GM10248 (cell line): ENCODE measurements around the gene TERB1.

Source experiments
- CTCF ChIA-PET: fragments of 300-600 bp; sonication (Branson Sonifier 250); formaldehyde crosslinking; extraction: SDS; loops from one replicate; lab custom pipeline; 2021; ENCODE audit warnings: antibody characterized with exemption; lab: Yijun Ruan, JAX
- POLR2A ChIA-PET: fragments of 350-650 bp; sonication (Branson Sonifier 250); formaldehyde crosslinking; extraction: SDS; loops from one replicate; lab custom pipeline; 2020; ENCODE audit warnings: antibody characterized with exemption; lab: Yijun Ruan, JAX
- DNase-seq: peaks from one replicate; pipeline ENCODE4 v3.0.0; 2012; ENCODE audit errors: extremely low spot score
- TF ChIP-seq, protein P1 (sequence below): IDR thresholded peaks from 2 replicates; pipeline ENCODE4 v1.5.1; 2012; ENCODE audit warnings: mild to moderate bottlenecking, low read depth; ENCODE audit errors: extremely low read depth, missing control alignments, control extremely low read depth

The TERB1 gene, protein sequence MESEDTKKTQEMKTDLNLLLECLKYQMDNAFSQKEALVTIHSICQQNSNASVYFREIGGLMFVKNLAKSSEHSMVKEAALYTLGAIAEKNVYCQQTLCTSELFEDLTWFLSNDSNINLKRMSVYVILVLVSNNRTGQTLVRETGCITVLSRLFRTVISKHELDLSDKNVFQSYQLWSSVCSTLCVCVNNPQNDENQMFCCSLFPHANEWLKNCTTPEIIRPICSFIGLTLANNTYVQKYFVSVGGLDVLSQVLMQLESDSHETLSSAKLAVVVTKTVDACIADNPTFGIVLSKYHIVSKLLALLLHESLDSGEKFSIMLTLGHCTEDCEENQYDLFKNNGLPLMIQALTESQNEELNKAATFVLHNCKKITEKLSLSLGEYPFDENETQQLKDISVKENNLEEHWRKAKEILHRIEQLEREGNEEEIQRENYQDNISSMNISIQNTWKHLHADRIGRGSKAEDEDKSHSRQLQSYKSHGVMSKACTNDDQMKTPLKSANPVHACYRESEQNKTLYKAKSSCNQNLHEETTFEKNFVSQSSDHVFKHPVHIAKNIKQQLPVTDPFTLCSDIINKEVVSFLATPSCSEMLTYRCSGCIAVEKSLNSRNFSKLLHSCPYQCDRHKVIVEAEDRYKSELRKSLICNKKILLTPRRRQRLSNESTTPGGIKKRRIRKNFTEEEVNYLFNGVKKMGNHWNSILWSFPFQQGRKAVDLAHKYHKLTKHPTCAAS

DNA sequence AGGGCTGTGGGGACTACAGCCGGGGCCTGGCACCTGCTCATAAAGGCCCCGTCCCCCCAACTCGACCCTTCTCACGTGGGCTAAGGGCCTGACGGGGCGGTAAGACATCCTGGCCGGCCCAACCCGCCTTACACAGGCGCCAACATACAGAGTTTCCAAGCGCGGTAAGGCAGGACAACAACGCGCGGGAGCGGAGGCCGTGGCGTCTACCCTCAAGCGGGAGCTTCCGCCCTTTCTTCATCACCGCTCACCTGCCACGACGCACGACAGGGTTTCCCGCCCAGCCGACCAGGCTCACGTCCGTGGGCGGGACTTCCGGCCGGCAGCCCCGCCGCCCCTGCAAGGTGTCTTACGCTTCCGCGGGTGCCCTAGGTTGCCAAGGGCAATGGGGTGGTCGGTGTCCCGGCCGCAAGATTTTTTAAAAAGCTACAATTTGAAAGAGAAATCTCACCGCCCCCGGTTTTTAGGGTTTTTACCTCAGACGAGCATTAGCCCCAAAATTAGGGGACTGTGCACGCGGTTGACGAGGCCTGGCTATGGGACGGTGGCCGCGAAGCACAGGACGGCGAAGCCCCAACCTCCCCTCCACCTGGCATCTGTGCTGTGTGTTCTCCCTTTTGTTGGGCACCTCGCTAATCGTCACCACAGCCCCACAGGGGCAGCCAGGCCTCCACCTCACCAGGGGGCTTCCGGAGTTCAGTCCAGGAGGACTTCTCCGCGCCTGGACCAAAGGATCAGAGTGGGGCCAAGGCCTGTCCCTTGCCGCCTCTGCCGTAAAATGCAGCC lies at the start of gene TERB1:
TSS of gene TERB1 (minus strand) at position 265 of the 786 bp plus-strand sequence. CDS start 4,786 bp downstream, outside the sequence.
- DNase-seq, result peak; percentile 13
- ChIA-PET POLR2A (no interaction called here), CTCF (interaction anchor here (1.3 kb wide), 1 partner anchor 8 kb away, joined by 3 read pairs; no protein-coding TSS in a partner anchor)
- TF ChIP-seq, protein P1, sequence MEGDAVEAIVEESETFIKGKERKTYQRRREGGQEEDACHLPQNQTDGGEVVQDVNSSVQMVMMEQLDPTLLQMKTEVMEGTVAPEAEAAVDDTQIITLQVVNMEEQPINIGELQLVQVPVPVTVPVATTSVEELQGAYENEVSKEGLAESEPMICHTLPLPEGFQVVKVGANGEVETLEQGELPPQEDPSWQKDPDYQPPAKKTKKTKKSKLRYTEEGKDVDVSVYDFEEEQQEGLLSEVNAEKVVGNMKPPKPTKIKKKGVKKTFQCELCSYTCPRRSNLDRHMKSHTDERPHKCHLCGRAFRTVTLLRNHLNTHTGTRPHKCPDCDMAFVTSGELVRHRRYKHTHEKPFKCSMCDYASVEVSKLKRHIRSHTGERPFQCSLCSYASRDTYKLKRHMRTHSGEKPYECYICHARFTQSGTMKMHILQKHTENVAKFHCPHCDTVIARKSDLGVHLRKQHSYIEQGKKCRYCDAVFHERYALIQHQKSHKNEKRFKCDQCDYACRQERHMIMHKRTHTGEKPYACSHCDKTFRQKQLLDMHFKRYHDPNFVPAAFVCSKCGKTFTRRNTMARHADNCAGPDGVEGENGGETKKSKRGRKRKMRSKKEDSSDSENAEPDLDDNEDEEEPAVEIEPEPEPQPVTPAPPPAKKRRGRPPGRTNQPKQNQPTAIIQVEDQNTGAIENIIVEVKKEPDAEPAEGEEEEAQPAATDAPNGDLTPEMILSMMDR, result no peak

DNA sequence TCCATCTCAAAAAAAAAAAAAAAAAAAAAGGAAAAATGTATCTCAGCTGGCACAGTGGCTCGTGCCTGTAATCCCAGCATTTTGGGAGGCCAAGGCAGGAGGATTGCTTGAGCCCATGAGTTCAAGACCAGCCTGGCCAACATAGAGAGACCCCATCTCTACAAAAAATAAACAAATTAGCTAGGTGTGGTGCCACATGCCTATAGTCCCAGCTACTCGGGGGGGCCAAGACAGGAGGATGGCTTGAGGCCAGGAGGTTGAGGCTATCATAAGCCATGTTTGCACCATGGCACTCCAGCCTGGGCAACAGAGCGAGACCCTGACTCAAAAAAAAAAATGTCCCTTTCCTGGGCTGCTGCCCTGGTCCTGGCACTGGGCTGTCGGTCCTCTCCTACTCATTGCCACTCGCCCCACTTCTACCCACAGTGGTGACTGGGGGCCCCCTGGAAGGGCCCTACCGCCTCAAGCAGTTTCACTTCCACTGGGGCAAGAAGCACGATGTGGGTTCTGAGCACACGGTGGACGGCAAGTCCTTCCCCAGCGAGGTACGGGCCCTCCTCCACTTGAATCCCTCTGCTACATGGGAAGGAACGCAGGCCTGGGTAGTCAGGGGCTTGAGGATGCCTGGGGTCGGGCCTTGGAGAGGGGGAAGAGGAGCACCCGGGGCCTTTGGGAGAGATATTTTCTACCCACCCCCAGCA lies 48.9 kb upstream of the TERB1 start:
- POLR2A ChIA-PET, result no interaction called here
- CTCF ChIA-PET, result interaction anchor here (1.1 to 16.2 kb wide), 7 partner anchors 10 to 242 kb away, joined by 3 to 176 read pairs (median 4); partner anchors contain the start of gene NAE1
- no peak for DNase-seq
- TF ChIP-seq, protein P1, result no peak

DNA sequence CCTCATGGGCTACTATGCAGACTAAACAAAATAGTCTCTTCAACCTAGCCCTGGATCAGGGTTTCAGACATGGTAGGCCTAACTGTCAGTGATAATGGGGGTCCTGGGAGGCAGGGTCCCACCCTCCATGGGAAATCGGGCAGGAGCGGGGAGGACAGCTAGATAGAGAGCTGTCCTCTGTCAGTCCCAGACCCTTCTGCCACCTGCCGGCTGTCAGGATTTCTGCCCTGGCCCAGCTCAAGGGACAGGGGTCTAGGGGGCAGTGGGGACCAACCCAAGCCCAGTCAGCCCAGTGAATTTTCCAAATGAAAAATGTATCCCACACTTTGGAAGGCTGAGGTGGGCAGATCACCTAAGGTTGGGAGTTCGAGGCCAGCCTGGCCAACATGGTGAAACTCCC lies 48.2 kb upstream of the TERB1 start:
- TF ChIP-seq, protein P1, result no peak
- POLR2A ChIA-PET, result no interaction called here
- no peak for DNase-seq
- CTCF ChIA-PET, result interaction anchor here (1.1 to 16.2 kb wide), 6 partner anchors 11 to 24 kb away, joined by 3 to 176 read pairs (median 4); partner anchors contain the start of gene NAE1

DNA sequence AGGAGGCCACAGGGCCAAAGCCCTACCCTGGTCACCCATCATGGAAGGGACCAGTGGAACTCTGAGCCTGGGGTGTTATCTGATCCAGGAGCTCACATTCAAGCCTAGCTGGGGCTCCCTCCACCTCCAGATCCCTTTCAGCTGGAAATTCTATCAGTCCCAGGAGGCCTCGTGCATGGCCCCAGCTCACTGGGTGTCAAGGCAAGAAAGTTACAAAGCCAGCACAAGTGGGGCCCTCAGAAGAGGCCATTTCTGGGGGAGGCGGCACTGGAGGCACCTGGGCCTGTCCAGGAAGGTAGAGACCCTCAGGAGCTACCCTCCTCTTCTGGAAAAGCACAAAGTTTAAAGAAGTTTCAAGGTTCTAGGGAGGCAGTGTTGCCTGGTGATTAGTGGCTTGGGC lies 47.6 kb upstream of the TERB1 start:
- ChIA-PET POLR2A (no interaction called here), CTCF (interaction anchor here (1.1 to 16.2 kb wide), 7 partner anchors 12 to 198 kb away, joined by 3 to 176 read pairs (median 4); partner anchors contain the start of gene NAE1)
- DNase-seq, result no peak
- TF ChIP-seq, protein P1, result no peak

DNA sequence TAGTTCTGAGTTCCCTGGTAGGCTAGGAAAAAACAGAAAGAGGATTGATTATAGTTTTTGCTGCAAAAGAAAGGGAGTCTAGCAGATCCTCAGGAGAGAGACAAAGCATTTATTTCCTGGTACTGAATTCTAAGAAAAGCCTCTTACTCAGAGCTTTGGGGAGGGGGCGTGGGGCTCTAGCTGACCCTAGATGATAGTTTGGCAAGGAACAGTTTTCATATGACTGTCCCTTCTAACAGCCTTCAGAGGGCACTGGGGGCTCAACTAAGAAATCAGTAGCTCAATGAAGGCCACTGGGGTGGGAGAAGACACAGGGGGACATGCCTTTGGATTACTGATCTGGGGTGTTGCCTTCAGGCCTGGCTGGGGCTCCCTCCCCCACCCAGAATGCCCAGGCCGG lies 46.8 kb upstream of the TERB1 start:
- DNase-seq, result no peak
- POLR2A ChIA-PET, result no interaction called here
- CTCF ChIA-PET, result interaction anchor here (1.3 to 16.2 kb wide), 4 partner anchors 17 to 197 kb away, joined by 3 to 176 read pairs (median 16); partner anchors contain the start of gene NAE1
- TF ChIP-seq, protein P1, result no peak
